ENCODE data around the gene GPR160. TPM values are rescaled to one million over a fixed set of nuclear protein-coding genes. Genes with fewer than 3 reads are reported as not detected.
A peak's percentile ranks its signal among the peaks of the same experiment; 100 is the strongest.

Gene GPR160
- total RNA-seq, 1 experiment from 2014 or later: 9.9 TPM

- TF ChIP-seq TCF7L2 (IDR thresholded peaks at IDR 0.05; ENCODE audit: borderline replicate concordance, extremely low read depth, insufficient read depth, insufficient read length): no peak
- no peak for TF ChIP-seq ATF3 (IDR thresholded peaks at IDR 0.05)
- no peak for TF ChIP-seq ZBTB33 (IDR thresholded peaks at IDR 0.05; ENCODE audit: extremely low read depth, insufficient replicate concordance, low read length)
- TF ChIP-seq POLR2A (IDR thresholded peaks at IDR 0.05; ENCODE audit: borderline replicate concordance, extremely low read depth, insufficient read depth, insufficient read length): no peak
- TF ChIP-seq RAD21 (IDR thresholded peaks at IDR 0.05; ENCODE audit: low read depth): peak; percentile 56
- no peak for TF ChIP-seq SP1 (IDR thresholded peaks at IDR 0.05; ENCODE audit: low read depth)
- TF ChIP-seq SRF (IDR thresholded peaks at IDR 0.05; ENCODE audit: low read depth): no peak
- TF ChIP-seq FOSL1 (IDR thresholded peaks at IDR 0.05; ENCODE audit: low read depth): no peak
- TF ChIP-seq SIN3A (IDR thresholded peaks at IDR 0.05; ENCODE audit: low read depth): no peak
- no peak for TF ChIP-seq EZH2phosphoT487 (IDR thresholded peaks at IDR 0.05; ENCODE audit: borderline replicate concordance)
Measured at GRCh38 chr3:170078620-170079281, 41.0 kb downstream of the GPR160 start (continued).

GRCh38 chr3:170079536-170080165, 41.9 kb downstream of the GPR160 start:
- no peak overlapping the region for H3K4me3 ChIP-seq (replicated peaks in 1 of 2; ENCODE audit: low read depth in 1 of 2, low read length in 2 of 2)
- no peak overlapping the region for H3K4me2 ChIP-seq (ENCODE audit: low read length)
- no peaks in the 10 kb centered on the region for H3K9me2 ChIP-seq (ENCODE audit: insufficient read depth)
- DNase-seq (ENCODE audit: low read depth, low spot score) (no peak), ATAC-seq (no peak)
- ChIA-PET CTCF (interaction anchor here (0.6 to 2.2 kb wide), 7 partner anchors 10 to 334 kb away, joined by 3 to 9 read pairs (median 6); no protein-coding TSS in a partner anchor), RAD21 (ENCODE audit: low non-redundant PET in 1 of 2, low total read pairs in 2 of 2, uncharacterized antibody in 2 of 2, unreplicated experiment in 2 of 2) (no interaction called here), POLR2A (no interaction called here)
- no peaks in the 10 kb centered on the region for H3K9me3 ChIP-seq (ENCODE audit: control insufficient read depth in 1 of 2, insufficient read depth in 1 of 2, low read depth in 1 of 2, low read length in 2 of 2)
- H3K9ac ChIP-seq (ENCODE audit: low read length): no peak overlapping the region
- intact Hi-C loops (cut with micrococcal nuclease): no loop called here
- no peaks in the 10 kb centered on the region for H3K79me2 ChIP-seq (ENCODE audit: insufficient read depth, low read length)
- H3K27me3 ChIP-seq (ENCODE audit: insufficient read depth, low read length): no peaks in the 10 kb centered on the region
- no peak overlapping the region for H2AFZ ChIP-seq (ENCODE audit: low read depth, low read length, poor library complexity, severe bottlenecking)
- H3K36me3 ChIP-seq (ENCODE audit: control insufficient read depth in 1 of 2, insufficient read depth in 2 of 2, low read length in 2 of 2): no peaks in the 10 kb centered on the region
- BruUV-seq (replicated peaks): no TSS peak
- H4K20me1 ChIP-seq (ENCODE audit: insufficient read depth): no peaks in the 10 kb centered on the region
- TF ChIP-seq SIN3A (IDR thresholded peaks at IDR 0.05; ENCODE audit: low read depth): no peak
- TF ChIP-seq JUND (IDR thresholded peaks at IDR 0.05): no peak
- TF ChIP-seq ELF1 (IDR thresholded peaks at IDR 0.05; ENCODE audit: borderline replicate concordance, low read depth): no peak
- TF ChIP-seq ZFX (IDR thresholded peaks at IDR 0.05): no peak
- TF ChIP-seq POLR2A (IDR thresholded peaks at IDR 0.05; ENCODE audit: borderline replicate concordance, extremely low read depth, insufficient read depth, insufficient read length): no peak
- no peak for TF ChIP-seq TCF7L2 (IDR thresholded peaks at IDR 0.05; ENCODE audit: borderline replicate concordance, extremely low read depth, insufficient read depth, insufficient read length)
- no peak for TF ChIP-seq POLR2AphosphoS5 (IDR thresholded peaks at IDR 0.05; ENCODE audit: low read depth, low read length)
- no peak for TF ChIP-seq EGR1 (IDR thresholded peaks at IDR 0.05; ENCODE audit: low read depth)
- TF ChIP-seq CTCF (IDR thresholded peaks at IDR 0.05 in 2 of 3, conservative IDR thresholded peaks at IDR 0.05 in 1 of 3; ENCODE audit: borderline replicate concordance in 1 of 3, insufficient read depth in 1 of 3, low read depth in 2 of 3, low read length in 2 of 3): no peak
- no peak for TF ChIP-seq CEBPB (IDR thresholded peaks at IDR 0.05; ENCODE audit: low read depth)
- TF ChIP-seq MAX (IDR thresholded peaks at IDR 0.05): no peak
- TF ChIP-seq ZBTB33 (IDR thresholded peaks at IDR 0.05; ENCODE audit: extremely low read depth, insufficient replicate concordance, low read length): no peak
- H3K27ac ChIP-seq (ENCODE audit: low read depth, low read length): no peak overlapping the region
- H3K4me1 ChIP-seq (ENCODE audit: control insufficient read depth in 1 of 2, insufficient read depth in 2 of 2, low read length in 2 of 2): no peaks in the 10 kb centered on the region
